ENCODE data around the gene SLC30A7. TPM values are rescaled to one million over a fixed set of nuclear protein-coding genes. Genes with fewer than 3 reads are reported as not detected.

The SLC30A7 gene
- total and polyA plus RNA-seq, 2 of the 13 experiments (the other 11 are each of a cell fraction or from before 2014, with no cell fraction given): 8.3 to 40.8 TPM

GRCh38 chr1:100895540-100896480 lies at the start of gene SLC30A7 (continued):
- TF ChIP-seq SRSF1 (optimal IDR thresholded peaks at IDR 0.05; ENCODE audit: low read depth, low read length) (no peak), ERF (CRISPR knock-in tag; IDR thresholded peaks at IDR 0.05) (no peak), MLLT10 (CRISPR knock-in tag; IDR thresholded peaks at IDR 0.05) (no peak), ZNF564 (CRISPR knock-in tag; IDR thresholded peaks at IDR 0.05) (no peak), PITX1 (CRISPR knock-in tag; IDR thresholded peaks at IDR 0.05) (peak; percentile 32; the same call in 1 of the 2 replicates), PTBP1 (IDR thresholded peaks at IDR 0.05; ENCODE audit: low read depth, low read length, poor library complexity, severe bottlenecking) (no peak), TGIF2 (CRISPR knock-in tag; IDR thresholded peaks at IDR 0.05) (peak; percentile 57; the same call in 1 of the 2 replicates), GTF3A (CRISPR knock-in tag; conservative IDR thresholded peaks at IDR 0.05) (no peak), NFKB2 (CRISPR knock-in tag; IDR thresholded peaks at IDR 0.05; ENCODE audit: borderline replicate concordance) (no peak; the same call in 1 of the 2 replicates), EP300 (IDR thresholded peaks at IDR 0.05; ENCODE audit: low read depth in 2 of 2, low read length in 2 of 2) (peak; percentile 23 to 34; a peak in 1 of 4 replicates), EP300 (CRISPR knock-in tag; IDR thresholded peaks at IDR 0.05; ENCODE audit: borderline replicate concordance) (no peak), ZNF609 (CRISPR knock-in tag; IDR thresholded peaks at IDR 0.05; ENCODE audit: borderline replicate concordance) (no peak), SP1 (IDR thresholded peaks at IDR 0.05) (no peak), SP1 (CRISPR knock-in tag; IDR thresholded peaks at IDR 0.05) (peak; percentile 73), HOXA7 (CRISPR knock-in tag; IDR thresholded peaks at IDR 0.05) (no peak), ZBTB1 (CRISPR knock-in tag; IDR thresholded peaks at IDR 0.05; ENCODE audit: borderline replicate concordance) (no peak)
- TF ChIP-seq, protein P1, sequence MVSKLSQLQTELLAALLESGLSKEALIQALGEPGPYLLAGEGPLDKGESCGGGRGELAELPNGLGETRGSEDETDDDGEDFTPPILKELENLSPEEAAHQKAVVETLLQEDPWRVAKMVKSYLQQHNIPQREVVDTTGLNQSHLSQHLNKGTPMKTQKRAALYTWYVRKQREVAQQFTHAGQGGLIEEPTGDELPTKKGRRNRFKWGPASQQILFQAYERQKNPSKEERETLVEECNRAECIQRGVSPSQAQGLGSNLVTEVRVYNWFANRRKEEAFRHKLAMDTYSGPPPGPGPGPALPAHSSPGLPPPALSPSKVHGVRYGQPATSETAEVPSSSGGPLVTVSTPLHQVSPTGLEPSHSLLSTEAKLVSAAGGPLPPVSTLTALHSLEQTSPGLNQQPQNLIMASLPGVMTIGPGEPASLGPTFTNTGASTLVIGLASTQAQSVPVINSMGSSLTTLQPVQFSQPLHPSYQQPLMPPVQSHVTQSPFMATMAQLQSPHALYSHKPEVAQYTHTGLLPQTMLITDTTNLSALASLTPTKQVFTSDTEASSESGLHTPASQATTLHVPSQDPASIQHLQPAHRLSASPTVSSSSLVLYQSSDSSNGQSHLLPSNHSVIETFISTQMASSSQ (IDR thresholded peaks at IDR 0.05; ENCODE audit: low read depth): no peak
- TF ChIP-seq, protein P1 (CRISPR knock-in tag; IDR thresholded peaks at IDR 0.05; ENCODE audit: borderline replicate concordance): 0 out of 2 replicates have a peak, but pooled peaks have one; percentile 17
- TF ChIP-seq, protein P2, sequence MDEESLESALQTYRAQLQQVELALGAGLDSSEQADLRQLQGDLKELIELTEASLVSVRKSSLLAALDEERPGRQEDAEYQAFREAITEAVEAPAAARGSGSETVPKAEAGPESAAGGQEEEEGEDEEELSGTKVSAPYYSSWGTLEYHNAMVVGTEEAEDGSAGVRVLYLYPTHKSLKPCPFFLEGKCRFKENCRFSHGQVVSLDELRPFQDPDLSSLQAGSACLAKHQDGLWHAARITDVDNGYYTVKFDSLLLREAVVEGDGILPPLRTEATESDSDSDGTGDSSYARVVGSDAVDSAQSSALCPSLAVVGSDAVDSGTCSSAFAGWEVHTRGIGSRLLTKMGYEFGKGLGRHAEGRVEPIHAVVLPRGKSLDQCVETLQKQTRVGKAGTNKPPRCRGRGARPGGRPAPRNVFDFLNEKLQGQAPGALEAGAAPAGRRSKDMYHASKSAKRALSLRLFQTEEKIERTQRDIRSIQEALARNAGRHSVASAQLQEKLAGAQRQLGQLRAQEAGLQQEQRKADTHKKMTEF (CRISPR knock-in tag; IDR thresholded peaks at IDR 0.05): peak; percentile 46; the same call in 1 of the 2 replicates
